Stimulated activated CD4-positive, alpha-beta T cell treated with anti-CD3 and anti-CD28 coated beads, Interleukin-2, amount 100 ng/mL, for 48 hours (primary cell): ENCODE data around the gene LDB2.
A peak's percentile ranks its signal among the peaks of the same experiment; 100 is the strongest.
"Not testable (repeated sequence)": the region's sequence is repeated elsewhere in the genome, so short reads cannot be mapped to it uniquely, and the experiment has no call there.

ENCODE experiments used
- DNase-seq, 2 donors: peaks; one replicate each; pipeline ENCODE4 v3.0.0-alpha.2; 2020

Gene LDB2

DNA sequence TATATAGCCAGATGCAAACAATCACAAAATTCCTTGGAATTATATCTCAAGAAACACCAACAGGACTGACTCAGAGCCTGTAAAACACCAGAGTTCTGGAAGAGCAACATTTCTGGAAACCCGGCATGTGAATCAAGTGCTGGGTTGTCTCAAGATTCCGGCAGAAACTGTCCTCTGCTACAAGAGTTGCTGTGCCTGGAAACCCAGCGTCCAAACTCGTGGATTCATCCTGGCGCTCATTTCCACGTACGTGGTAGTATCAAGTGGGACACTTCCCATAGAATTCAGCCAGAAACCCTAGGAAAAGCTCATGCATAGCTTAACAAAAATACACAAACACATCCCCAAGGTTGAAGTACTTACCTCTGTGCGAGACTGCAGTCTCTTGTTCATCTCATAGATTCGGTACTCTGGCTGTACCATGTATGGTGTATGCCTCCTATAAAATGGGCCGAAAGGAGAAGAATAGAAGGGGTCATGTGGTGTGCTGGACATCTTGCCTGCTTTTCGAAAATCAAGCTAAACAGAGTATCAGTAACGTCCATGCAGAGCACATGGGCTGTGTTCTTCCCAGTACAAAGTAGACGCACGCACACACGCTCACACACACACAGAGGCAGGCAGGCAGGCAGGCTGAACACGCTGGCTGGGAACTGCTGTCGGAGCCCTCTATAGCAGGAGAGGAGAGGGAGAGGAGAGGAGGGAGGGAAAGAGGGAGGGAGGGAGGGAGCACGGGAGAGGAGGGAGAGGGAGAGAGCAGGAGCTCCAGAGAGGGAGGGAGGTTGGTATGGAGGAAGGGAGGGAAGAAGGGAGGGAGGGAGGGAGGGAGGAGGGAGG is at the start of gene LDB2:
Gene LDB2 (minus strand): TSS at position 655 of the 837 bp plus-strand sequence.
- no peak for DNase-seq

DNA sequence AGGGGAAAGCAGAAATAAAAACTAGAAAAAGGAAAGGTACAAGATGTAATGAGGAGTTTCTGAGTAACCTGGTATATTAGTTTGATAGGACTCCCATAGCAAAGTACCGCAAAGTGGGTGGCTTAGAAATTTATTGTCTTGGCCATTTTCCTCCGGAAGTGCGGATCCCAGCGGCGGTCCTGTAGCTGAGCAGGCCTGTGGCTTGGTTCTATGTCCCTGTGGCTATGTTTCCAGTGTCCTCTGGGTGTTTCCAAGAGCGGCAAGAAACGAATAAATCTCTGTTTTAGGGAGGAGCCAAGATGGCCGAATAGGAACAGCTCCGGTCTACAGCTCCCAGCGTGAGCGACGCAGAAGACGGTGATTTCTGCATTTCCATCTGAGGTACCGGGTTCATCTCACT is 44.0 kb upstream of the LDB2 start:
- DNase-seq: no peak

DNA sequence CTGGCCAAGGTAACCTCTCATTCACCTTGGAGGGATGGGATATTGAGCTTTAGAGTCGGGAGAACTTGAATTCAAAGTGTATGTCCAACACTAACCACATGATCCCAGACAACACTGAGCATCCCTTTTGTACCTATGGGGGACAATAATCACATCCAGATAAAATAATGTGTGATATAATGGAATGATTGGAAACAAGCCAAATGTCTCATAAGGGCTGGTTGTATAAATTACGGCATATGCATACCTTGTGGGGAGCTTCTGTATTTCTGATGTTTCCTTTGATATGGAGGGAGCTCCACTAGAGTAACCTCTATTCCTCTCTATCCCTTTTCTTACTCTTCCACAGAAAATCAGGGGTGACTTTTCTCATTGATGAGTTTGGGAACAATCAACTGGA is 40.7 kb upstream of the LDB2 start:
- no peak for DNase-seq

DNA sequence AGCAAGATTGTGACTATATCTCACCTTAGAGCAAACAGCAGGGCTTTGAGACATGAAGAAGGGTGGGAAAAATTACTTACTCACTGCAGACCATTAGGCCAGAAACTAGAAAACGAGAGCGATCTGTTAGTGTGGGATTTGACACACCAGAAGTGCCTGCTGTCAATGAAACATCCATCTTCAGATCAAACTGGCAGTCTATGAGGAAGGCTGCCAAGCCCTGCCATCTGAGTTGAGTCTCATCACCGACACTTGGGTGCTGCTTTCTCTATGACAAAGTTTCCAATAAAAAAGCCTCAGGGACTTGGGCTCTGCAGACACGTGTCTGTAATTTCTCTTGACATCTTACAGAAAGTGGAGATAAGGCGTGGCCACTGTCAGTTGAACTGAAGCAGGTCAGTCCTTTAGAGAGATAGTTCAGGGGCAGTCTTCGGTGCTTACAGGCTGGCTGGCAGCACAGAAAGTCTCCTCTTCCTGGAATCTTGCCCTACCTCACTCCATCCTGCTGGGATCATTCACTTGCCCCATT is 40.1 kb upstream of the LDB2 start:
- no peak for DNase-seq

DNA sequence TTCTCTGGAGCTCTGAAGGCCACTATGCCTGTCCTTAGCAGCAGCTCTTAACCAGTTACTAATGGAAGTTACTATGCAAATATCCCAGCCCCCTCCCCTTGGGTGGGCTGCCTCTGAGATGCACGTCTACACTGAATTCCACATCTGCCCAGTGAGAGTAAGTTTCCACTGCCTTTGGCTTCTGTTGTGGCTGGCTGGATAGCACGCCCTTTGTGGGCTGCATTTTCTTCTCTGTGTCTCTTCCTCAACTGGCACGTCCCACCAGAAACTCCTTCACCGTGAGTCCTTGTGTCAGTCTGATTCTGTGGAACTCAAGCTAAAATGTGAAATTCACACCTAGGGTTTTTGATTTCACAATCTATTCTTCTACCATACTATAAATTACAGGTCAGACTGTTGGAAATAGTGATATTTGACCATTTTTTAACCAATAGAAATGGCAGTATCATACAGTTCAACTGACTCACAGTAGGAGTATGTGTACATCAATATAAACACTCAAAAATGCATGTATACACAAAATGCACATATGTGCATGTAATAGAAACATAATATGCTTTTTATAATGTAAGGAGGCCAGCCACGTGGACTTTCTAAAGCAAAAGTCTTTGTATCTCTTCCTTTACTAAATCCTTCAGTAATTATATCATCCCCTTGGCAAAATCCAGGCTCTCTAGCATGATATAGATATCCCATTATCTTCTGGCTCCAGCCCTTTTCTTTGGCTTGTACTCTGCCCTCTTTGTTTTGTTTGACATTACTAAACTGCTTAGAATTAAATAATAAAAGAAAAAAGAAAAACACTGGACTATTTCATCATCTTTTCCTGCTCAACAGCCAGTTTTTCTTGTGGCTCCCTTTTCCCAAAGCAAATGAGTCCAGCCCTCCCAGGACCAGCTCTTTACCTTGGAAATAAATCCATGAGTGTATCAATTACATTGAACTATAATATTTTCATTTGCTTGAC is 33.2 kb upstream of the LDB2 start:
- no peak for DNase-seq

DNA sequence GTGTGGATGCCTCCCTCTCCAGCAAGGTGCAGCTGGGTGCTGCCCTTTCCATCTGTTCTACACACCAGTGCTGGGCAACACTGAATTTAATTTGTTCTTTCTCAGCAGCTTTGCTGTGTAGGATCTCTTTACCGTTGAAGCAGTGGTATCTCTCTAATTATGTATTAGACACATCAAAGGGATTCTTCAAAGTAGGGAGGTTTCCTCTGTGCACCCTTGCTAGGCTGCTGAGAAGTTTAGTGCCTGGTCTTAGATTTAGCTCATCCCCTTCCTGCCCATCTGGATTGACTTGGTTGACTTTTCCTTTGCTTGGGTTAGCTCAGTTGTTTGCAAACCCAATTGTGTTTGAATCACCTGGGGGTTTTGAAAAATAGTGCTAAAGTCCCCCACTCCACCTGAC is 27.8 kb upstream of the LDB2 start:
- no peak for DNase-seq

DNA sequence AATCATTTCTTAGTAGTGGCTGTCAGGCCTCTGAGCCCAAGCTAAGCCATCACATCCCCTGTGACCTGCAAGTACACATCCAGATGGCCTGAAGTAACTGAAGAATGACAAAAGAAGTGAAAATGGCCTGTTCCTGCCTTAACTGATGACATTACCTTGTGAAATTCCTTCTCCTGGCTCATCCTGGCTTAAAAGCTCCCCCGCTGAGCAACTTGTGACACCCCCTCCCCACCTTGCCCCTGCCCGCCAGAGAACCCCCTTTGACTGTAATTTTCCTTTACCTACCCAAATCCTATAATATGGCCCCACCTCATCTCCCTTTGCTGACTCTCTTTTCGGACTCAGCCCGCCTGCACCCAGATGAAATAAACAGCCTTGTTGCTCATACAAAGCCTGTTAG is 20.3 kb upstream of the LDB2 start:
- not testable (repeated sequence) for DNase-seq

DNA sequence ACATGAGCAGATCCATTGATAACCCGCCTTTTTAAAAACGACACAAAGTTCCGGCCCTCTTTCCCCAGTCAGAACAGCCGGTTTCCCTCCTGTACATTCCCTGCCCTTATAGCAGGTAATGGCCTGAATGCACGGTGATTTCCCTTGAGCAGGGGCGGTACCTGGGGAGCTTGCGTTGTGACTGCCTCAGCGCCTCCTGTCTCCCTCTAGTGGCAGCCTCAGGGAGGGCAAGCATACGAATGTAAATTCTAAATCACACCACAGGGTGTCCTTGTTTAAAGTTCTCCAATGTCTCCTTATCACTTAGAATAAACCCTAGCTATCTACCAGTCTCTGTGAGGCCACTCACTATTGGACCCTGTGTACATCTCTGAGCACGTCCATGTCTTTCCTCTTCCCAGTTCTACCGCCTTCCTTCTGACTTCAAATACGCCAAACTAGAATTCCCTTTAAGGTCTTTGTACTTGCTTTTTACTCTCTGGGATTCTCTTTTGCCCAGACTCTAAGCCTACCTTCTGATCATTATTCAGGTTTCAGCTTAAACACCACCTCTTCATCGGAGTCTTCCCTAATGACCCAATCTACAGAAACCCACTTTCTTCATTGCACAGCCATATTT is 18.4 kb upstream of the LDB2 start:
- DNase-seq: peak; percentile 62 to 70

DNA sequence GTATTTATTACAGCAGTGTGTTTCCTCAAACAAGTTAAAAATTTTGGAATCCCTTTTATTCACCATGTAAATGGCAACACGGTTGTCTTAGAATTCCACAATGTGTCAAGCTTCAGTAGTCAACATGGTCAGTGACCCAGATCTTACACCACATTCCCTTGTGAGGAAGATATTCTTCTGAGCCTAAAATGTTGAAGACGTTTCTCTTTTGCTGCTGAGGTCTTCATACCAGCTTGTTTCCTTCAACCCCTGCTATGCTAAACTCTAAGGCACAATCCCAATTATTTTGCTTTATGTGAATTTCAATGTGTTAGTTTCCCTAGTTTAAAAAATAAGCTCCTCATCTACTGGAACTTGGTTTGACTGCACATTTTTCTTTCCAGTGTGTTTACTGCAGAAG is 17.6 kb upstream of the LDB2 start:
- no peak for DNase-seq

DNA sequence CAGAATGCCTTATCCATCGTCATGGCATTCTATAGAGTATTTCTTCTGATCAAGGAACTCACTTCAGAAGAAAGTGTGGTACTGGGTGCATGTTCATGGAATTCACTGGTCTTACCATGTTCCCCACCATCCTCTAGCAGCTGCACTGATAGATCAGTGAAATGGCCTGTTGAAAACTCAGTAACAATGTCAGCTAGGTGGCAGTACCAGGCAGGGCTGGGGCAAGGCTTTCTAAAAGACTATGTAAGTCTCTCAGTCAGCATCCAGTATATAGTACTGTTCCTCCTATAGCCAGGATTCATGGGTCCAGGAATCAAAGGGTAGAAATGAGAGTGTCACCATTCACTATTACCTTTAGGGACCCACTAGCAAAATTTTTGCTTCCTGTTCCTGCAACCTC is 15.8 kb upstream of the LDB2 start:
- DNase-seq: no peak

DNA sequence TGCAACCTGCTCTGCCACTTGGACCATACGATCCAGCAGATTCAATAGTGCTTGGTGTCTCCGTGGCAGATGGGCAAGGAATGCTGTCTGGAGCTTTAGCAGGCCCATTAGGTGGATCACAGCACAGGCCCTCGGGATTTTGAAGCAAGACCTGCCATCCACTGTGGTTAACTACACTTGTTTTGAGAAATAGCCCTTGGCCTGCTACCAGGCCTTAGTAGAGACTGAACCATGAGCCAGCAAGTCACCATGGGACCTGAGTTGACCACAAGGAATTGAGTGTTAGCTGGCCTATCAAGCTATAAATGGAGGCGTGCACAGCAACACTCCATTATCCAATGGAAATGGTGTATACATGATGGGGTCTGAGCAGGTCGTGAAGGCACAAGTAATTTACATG is 14.5 kb upstream of the LDB2 start:
- DNase-seq: no peak

DNA sequence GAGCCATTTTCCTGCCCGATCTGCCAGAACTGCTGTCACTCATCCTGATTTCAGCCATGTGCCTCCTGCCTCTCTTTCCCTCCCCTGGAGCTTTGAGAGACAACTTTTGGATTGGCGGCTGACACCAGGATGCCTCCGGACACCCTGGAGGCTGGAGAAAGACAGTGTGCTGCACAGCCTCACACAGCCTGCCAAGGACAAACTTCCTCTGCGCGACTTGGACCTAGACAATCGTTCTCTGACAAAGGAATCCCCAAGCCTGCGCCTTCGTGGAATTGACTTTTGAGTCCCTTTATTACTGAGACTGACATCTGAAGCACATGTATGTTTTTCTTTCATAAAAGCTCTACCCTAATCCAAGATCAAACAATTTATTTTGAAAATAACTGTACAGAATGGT is 10.8 kb upstream of the LDB2 start:
- no peak for DNase-seq

DNA sequence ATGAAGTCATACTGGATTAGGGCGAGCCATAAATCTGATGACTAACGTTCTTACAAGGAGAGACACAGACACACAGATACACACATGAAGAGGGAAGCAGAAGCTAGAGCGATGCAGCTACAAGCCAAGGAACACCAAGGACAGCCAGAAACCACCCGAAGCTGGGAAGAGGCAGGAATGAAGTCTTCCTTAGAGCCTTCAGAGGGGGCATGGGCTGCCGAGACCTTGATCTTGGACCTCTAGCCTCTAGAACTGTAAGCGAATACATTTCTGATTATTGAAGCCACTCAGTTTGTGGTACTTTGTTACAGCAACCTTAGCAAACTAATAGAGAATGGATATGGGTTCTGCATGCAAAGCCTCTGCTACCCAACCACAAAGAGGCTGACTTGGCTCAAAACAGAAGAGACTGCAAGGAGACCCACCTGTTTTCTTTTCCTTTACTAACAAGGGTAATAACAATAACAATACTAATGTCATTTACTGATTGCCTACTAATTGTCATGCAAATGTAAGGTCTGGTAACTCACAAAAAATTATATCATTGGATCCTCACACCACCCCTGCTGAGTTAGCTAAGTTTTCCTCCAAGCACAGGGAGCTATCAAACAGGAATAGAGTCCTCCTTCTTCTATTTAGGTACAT is 10.1 kb upstream of the LDB2 start:
- no peak for DNase-seq

DNA sequence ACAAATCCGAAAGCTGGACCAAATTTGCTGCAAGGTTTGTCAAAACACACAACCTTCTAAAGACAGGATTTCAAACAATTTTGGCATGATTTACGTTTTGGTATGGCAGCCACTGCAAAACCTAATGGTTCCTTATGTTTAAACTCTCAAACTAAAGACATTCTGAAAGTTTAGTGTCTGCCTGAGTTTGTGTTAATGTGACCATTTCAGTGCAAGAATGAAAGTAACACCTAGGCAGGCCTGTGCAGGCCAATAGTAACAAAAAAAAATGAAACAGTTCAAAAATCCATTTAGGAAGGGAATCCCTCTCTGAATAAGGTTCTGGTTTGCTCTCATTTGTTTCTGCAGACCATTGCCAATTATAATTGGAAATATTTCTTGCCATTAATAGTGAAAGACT is 1.9 kb upstream of the LDB2 start:
- no peak for DNase-seq

DNA sequence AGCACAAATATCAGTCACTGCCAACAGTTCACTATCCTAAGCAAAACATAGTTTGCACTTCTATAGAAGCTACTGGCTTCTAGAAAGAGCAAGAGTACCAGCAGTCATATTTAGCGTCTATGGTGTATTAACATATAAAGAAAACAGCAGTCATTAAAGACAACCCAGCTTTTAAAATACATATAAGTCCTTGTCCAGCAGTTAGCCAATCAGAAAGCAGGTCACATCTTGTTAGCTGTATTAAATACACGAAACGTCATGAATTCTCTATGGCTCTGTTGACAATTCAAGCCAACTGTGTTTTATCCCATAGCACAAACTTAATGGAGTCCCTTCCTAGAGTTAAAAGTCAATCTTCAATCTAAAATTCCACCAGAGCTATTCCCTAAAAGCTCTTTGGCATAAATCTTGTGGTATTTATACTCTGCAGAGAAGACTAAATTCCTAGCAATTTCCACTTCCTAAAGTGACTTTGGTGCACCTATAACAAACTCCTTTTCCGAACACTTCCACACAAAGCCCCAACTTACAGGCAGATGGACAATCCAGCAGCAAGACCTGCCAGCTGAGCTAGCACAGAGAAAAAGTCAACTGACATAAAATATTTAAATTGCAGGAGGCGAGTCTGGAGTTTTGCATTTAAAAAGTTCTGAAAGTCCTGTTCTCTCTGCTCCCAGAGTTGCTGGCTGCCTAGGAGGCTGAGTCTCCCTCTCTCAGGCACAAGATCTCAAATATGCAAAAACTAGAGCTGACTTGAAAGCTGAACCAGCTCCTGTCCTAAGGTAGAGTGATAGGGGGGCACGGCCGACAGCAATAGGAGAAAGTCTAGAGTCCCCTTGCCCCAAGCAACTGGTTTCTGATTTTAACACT is 1.3 kb downstream of the LDB2 start:
- DNase-seq: no peak

DNA sequence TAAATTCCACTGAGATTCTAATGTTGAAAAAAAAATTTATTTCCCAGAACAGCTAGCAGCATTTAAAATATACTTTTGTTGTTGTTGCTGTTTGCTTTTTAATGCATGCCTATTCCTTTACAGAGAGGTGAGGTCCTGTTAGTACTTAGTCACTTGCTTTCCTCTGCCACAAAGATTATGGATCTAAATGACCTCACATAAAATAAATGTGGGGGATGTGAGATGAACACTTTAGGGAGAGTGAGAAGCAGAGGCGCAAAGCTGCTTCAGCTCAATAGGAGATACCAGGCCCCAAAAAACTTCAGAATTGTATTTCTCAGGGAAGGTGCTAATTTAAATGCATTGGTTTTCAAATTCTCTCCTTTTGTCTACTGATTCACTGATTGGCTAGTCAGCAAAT is 4.0 kb downstream of the LDB2 start:
- DNase-seq: no peak

DNA sequence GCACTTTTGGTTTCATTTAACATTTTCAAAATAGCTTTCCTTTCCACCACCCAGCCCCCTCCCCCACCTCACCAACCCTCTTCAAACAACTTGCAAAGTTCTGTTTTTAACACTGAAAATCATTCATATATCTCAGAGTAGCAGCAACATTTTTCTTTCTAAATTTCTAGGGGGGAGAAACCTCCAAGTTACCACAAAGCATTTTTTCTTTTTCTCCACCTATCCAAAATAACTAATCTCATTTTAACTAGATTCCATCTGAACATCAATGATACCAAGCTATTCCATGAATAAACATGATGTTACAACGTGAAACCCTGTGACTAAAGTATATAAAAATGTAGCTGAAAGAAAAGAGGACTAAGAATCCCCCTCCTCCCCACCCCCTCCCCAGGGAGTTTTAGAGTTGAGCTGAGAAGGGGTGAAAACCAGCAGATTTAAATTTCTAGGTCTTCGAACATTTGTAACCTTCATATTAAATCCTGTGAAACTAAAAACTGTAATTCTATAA is 5.2 kb downstream of the LDB2 start:
- no peak for DNase-seq

DNA sequence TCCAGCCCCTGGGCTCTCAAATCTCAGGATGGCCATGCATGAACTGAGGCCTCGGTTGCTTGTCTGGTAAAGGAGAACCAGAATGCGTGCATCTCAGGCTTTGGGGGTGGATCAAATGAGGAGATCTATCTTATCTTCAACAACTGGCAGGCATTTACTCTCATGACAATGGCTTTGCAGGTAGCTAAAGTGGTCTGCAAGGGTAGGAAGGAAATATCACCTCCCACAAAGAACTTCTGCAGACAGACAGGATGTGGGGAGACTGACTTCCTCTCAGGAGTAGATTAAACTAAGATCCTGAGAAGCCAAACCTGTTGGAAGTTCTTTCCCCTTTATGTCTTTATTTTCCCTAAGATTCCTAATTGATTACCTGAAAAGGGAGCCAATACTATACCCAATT is 7.8 kb downstream of the LDB2 start:
- no peak for DNase-seq

DNA sequence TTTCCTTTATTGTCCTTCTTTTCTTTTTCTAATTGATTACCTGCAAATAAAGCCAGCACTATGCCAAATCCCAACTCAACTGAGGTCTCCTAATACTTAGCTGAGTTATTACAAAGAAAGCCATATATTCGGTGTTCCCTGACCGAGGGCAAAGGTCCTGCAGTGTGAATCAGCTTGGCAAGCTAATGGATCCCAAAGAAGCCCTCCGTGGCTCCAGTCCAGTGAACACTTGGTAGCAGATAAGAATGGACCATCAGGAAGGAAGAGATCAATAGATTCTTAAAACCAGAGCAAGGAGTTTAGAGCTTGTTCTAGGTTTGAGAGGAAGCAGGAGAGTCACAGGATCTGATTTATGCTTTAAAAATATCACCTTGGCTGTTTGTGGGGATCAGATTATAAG is 8.5 kb downstream of the LDB2 start:
- DNase-seq: no peak

DNA sequence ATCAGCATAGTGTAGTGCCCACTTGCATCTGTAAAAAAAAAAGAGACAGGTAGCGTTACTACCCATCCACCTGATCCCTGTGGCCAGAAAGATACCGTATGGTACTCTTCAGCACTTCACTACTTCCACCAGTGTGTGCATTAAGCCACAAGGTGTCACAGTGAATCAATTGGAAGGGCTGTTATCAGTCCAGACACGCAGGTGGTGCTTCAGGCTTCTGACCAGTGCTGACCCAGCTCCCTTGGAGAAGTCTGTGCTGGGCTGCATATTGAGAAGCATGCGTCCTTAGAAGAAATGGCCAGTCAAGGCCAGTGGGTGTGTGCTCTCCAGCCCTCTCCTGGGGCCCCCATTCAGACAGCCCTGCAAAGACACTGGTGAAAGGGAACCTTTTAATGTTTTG is 10.6 kb downstream of the LDB2 start:
- DNase-seq: no peak

DNA sequence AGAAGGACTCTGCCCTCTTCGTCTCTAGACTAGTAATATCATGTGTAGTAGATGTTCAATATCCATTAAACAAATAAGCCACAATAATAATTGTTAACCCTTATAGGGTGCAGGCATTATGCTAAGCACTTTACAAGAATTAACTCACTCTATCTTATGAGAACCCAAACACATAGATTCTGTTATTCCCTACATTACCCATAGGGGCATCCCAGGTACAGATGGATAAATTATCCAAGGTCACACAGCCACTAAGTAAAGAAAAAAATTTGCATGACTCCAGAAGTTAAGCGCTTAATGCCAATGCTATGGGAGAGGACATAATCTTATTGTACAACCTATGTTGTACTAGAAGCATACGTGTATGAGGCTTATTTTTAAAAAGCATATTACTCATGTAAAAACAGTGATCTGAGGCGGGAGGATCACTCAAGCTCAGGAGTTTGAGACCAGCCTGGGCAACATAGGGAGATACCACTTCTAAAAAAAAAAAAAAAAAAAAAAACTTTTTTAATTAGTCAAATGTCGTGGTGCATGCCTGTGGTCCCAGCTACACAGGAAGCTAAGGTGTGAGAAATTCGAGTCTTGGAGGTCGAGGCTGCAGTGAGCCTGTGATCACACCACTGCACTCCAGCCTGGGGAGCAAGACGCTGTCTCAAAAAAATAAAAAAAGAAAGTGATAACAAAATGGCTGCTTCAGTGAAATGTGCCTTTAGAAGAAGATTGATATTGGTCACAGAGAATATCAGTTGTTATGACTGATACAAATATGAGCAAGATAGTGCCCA is 13.6 kb downstream of the LDB2 start:
- no peak for DNase-seq
